NCI-H2171 treated with DMSO at 0.1 percent for 48 hours (cell line): ENCODE data around the gene UTRN.

ENCODE experiments used
- DNase-seq: peaks from one replicate; lab custom pipeline; 2025; lab: John Stamatoyannopoulos, UW

The UTRN gene

DNA sequence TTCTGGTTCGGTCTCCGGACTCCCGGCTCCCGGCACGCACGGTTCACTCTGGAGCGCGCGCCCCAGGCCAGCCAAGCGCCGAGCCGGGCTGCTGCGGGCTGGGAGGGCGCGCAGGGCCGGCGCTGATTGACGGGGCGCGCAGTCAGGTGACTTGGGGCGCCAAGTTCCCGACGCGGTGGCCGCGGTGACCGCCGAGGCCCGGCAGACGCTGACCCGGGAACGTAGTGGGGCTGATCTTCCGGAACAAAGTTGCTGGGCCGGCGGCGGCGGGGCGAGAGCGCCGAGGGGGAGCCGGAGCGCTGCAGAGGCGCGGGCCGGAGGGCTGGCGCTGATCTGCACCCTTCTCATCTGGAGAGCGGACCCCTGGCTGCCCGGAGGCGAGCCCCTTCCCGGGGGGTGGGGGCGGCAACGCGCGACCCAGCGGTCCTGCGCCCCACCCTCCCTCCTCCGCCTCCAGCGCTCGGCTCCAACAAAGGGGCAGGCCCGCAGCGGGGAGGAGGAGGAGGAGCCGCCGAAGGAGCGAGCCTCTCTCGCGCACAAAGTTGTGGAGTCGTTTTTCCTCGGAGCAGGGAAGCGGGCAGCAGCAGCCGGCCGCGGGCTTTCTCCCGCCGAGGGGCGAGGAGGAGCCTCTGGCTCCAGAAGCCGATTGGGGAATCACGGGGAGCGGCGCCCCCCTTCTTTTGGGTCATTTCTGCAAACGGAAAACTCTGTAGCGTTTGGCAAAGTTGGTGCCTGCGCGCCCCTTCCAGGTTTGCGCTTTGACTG is at the start of gene UTRN:
Gene UTRN, plus strand, starts transcription at position 553 of the 765 bp plus-strand sequence. CDS start 6,494 bp downstream, outside the sequence.
- DNase-seq: no peak

DNA sequence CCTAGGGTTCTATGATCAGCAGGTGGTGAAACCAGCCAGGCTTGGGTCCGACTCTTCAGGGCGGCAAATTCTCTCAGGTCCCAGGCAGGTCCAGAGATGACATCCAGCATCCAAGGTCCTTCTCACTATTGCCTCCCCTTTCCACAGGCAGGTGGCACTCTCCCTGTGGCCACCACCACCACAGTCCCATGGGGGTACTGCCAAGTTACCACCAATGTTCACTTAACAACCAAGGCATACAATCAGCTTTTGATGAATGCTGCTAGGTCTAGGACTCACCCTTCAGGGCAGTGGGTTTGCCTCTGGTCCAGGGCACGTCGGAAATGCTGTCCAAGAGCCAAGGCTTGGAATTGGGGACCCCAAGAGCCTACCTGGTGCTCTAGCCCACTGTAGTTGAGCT is 40.4 kb upstream of the UTRN start:
- DNase-seq: no peak

DNA sequence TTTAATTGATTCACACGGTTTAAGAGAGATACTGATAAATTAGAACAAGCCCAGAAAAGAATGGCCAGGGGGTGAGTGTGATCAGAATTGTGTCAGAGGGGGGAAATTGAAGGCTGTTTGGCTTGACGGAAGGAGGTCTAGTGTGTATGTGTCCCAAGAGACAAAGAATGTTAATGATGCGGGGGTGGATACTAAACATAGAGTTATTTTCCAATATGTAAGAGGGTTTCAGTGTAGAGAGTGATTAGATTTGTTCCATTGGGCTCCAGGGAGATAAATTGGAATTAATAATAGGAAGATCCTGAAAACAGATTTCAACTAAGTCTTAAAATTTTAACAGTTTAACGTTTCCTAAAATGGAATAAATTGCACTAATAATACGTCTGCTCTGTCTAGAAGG is 38.1 kb upstream of the UTRN start:
- DNase-seq: no peak

DNA sequence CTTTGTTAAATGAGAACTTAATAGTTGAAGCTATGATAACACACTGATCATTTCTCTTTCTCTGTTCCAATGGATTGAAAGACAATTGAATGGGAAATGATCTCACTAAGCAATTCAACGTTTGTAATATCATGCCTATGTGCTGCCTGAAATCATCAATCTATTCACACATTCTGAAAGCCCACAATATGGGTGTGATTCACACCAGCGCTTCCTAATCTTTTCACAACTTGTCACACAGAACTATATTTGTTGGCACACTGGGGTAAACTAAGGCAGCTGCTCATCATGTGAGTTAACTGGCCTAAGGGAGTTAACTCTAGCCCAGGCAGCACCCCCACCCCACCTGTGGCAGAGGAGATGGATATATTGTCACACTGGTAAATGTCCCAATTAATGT is 37.1 kb upstream of the UTRN start:
- DNase-seq: no peak

DNA sequence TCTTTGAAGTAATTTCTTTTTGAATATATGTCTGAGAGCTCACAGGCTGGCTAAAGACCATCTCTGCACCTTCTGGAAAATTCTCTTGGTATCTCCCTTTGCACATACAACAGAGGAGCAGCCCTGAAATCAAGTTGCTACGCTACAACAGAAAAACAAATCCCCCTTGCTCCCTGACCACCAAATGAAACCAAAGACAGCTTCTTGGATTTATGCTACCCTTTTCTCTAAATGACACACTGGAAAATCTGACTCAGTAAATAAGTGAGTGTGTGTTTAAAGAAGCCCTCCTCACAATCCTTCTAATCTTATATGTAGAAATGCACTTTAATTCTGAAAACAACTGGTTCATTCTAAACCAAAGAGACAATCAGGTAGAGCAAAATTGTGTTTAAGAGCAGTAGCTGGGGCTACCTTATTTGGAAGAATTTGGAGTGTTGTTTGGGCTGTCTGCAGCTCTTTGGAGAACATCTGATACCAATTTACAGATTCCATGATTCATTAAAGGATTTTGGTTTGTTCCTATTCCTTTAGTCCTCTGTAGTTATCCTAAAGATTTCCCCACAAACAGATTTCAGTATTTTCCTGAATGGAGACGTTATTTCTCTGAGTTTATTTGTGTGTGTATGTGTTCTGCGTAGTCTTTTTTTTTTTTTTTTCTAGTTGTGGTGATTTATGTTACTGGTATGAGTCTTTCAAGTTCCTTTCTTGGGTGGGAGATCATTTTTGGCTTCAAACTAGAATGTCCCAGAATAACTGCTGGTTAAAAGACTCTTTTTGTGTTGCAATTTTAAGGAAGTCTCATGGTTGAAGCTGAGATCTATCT is 36.4 kb upstream of the UTRN start:
- no peak for DNase-seq

DNA sequence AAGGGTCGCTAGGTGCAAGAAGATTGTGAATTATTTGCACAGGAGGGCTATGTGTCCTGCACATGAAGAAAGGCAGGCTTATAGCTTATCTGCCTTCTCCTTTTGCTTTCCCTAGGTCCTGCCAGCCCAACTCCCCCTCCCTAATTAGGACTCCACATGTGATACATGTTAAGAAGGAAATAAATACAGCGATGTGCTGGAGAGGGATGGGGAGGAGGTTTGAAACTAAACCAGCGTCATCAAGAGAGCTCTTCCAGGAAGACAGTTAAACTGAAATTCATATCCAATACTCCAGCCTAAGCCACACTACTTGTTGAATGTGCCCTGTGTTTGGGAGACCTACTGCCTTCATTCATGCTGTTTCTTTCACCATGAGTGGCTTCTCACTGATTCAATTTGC is 34.9 kb upstream of the UTRN start:
- DNase-seq: no peak

DNA sequence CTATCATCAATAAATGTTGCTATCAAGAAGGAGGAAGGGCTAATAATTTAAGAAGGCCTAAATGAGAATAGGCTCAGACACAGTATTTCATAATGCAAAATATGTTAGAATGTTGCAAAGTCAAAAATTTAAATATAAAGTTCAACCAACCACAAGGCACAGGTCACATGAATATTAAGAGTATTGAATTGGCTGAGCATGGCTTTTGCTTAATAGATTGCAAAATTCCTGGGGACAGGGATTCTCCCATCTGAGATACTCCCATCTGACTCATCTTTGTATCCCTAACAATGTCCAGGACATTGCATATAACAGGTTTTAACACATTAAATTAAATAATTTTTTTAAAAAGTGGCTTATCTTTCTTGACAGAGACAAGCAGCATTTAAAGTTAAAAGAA is 32.9 kb upstream of the UTRN start:
- no peak for DNase-seq

DNA sequence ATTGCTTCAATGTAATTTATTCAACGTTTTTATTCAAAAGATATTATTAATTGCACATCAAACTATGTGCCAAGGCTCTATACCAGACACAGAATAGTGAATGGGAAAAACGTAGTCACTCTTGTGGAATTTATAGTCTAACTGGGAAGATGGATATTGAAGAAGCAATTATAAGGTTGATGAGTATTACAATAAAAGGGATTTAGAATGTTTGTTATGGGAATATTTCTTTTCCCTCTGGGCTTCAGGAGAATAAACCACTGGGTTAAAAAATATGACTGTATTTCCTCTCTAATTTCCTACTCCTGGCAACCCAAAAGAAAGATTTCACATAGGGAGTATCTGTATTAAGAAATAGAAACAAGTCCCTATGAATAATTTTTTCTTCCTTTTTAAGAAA is 25.1 kb upstream of the UTRN start:
- DNase-seq: no peak

DNA sequence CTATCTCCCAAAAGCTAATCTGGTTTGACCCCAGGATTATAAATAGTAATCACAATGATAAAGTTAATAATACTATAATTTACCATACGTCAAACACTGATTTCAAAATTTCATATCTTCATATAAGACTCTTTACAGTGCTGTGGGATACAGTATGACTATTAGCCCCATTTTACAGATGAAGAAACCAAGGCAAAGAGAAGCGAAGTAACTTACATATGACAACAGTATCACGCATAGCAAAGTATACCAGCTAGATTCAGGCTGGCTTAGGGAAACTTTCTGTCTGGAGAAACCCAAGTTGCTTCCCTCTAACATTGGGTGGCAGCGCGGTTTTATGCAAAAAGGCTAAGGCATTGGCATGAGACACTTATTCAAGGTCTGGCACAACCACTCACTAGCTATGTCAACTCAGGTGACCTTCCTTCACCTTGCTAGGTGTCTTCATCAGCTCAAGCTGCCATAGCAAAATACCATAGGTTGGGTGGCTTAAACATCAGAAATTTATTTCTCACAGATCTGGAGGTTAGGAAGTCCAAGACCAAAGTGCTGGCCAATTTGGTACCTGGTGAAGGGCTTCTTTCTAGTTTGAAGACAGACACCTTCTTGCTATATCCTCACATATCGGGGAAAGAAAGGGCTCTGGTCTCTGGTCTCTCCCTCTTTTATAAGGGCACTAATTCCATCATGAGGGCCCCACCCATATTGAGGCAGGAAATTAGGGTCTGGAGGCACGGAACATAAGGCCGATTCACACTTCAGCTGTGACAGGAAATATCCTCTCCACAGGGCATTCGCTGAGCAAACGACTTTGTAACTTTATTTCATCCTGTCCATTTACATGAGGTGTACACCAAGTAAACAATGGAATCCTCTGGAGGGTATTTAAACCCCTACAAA is 22.4 kb upstream of the UTRN start:
- no peak for DNase-seq

DNA sequence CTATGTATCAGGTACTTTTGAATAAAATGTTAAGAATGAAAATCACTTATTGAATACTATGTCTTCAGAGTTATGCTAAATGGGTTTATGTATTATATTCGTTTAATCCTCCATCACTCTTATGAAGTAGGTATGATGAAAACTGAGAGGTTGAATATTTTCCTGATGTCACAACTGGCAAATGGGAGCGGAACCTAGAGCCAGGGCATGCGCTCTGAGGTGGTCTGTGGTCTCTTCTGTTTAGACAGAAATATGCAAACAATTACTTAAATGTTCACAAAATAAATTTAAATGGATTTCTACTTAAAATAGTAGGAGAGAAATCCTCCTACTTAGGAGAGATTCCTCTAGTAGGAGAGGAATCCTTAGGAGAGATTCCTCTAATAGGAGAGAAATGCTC is 21.3 kb upstream of the UTRN start:
- no peak for DNase-seq

DNA sequence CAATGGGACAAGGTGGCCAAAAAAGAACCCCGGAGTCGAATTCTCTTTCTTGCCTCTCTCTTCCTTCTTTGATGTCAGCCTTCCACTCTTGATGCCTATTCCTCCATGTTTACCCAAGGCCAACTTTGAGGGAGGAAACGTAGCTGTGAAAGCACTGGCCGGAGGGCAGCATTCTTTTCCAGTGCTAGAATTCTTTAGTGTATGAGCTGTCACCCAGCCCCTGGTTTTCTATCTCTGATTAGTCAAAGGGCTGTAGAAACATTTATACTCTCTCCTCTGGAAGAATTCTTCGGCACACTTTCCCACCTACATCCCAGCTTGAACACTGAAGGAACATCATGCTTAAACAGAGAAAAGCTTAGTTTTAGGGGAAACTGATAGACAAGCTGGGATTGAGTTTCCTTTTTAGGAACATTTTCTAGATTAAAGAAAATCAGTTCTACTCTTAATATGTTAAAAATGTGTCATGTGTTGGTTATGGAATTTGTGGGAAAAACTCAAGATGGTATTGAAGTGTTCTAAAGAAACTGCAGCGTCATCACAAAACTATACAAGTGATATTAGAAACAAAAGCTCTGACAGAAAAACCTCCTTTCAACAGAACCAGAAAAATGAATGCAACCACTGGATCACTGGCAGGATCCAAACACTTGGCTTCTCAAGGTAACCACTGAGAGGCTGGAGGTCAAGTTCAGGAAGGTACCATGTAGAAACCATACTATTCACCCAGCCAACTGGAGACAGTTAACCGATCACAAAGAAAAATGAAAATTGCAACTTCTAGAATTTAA is 20.7 kb upstream of the UTRN start:
- no peak for DNase-seq

DNA sequence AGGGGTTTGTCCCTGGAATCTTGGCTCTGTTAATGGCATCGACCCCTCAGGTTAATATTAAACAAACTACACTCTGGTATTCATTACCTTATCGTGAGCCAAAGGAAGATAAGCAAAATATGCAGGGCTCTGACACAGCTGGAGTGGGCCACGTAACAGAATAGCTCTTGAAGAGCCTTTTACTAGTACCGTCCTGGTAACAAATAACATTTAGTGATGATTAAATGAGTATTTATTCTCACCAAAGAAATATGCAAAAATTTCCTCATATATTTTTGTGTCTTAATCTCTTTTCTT is 20.1 kb upstream of the UTRN start:
- DNase-seq: no peak

DNA sequence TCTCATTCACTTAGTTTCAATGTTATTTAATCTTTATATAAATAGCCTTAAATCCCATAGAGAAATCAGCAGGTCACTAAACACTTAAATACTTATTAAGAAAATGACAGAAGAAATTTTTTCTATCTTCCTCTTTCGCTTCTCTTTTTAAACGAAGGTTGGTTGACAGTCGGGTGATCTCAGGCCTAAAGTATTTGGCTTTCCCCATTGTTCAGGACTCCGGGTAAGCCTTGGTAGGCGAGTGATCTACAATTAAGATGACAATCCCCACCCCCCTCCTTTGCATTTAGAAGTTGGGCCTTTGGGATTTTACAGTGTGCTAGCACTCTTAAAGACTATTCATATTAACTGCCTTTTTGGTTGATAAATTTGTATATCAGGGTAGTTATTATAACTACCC is 19.7 kb upstream of the UTRN start:
- no peak for DNase-seq

DNA sequence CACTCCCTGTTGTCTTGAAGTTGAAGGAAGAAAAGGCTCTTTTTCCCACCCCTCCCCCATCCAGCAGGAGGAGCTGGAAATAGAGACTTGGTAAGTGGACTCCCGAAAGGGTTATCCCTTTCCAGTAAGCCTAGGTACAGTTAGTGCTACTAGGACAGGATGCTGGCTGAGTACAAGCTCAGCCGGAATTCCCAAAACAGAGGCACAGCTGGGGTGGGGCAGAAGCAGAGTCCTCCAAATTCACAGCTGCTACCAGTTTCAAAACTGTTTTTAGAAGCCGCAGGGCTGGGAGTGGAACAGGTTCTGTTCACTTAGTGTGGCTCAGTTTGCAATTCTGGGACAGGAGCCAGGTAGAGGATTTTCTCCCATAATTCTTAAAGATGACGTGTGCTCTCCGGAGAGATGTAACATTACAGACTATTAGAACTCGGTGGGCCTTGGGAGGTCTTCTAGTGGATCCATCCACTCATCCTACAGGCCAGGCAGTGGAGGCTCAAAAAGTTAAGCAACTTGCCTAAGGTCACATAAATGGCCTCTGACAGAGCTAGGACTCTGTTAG is 19.0 kb upstream of the UTRN start:
- peak; percentile 45 for DNase-seq

DNA sequence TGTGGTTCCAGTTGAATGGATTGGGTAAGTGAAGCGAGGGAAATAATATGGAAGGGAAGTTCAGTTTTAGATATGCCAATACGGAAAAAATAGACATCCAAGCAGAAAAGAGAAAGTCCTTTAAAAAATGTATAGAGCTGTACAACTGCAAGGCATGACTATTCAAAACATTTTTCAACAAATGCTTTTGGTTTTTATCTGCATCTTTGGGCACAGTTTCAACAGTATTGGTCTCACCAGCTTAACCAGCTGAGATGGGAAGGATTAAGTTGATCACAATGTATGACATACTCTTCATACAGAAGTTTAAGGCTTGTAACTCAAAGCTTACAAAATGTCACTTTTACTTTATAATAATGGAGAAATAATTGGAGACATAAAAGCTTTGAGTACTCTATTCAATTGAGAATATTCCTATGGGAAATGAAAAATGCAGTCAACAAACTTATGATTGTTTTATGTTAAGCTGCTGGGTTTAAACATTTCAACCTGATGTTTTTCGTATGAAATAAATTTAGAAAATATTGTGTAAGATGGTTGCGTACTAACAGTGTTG is 16.3 kb upstream of the UTRN start:
- no peak for DNase-seq

DNA sequence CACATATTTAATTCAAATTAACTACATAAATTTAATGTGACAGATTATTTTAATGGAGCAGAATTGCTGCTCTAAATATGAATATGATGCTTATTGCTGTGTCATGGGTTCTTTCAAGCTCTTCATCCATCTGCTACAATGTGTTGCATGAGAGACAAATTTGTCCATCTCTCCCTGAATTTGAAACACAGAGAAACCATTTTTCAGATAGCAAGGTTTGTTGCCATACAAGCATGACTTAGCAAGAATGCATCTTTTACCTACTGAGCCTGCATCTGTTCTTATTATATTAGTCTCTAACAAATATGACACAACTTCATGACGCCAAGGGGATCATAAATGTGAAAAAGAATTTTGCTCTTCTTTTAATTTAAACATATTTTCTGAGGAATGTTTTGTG is 8.0 kb upstream of the UTRN start:
- DNase-seq: no peak

DNA sequence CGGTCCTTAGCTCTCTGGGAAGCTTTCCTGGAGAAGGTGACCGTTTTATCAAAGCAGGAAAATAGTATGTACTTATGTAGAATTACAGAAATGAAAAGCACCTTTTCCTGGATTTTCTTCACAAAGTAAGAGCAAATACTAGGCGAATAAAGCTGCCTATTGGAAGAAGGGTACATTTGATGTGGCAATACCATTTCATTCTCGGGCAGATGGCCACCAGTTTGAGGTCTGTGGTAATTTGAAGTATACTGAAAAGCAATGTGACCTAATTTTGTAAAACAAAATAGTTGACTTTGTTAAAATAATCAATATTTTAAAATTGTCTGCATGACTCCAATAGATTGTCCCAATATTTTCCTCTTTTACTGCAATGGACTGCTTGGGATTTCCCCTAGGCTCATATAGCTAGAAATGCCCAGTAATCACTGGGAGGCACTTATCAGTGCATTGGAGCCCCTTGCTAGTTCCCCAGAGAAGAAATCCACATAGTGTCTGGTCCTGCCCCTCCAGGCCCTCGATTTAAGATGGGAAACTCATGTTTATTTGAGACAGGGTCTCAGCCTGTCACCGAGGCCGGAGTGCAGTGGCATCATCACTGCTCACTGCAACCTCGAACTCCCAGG is 7.4 kb upstream of the UTRN start:
- DNase-seq: no peak

DNA sequence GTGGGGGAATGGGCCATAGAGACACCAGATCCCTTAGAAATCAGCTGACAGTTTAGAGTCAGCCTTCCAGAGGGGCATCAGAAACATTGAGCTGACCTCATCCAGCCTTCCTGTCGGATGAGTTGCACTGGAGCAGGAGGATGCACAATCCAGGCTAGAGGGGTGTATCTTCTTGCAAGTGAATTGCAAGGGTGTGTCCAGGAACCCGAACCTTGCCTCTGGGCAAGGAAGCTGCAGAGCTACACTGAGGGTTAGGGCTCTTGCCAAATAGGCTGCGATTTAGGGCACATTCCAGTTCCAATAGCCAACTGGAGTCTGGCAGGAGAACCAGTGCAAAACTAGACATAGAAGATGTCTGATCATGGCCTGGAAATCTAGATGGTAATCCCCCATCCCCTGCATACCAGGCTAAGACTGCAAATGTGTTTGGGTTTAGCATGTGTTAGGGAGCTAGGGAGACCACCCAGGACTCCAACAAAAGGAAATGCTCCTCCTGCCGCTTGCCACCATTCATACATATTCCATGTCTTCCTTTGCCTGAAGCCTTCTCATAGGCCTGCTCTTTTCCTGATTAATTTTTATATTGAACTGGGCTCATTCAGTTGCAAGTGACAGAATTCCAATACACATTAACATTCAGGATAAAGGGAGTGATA is 6.3 kb upstream of the UTRN start:
- DNase-seq: no peak

DNA sequence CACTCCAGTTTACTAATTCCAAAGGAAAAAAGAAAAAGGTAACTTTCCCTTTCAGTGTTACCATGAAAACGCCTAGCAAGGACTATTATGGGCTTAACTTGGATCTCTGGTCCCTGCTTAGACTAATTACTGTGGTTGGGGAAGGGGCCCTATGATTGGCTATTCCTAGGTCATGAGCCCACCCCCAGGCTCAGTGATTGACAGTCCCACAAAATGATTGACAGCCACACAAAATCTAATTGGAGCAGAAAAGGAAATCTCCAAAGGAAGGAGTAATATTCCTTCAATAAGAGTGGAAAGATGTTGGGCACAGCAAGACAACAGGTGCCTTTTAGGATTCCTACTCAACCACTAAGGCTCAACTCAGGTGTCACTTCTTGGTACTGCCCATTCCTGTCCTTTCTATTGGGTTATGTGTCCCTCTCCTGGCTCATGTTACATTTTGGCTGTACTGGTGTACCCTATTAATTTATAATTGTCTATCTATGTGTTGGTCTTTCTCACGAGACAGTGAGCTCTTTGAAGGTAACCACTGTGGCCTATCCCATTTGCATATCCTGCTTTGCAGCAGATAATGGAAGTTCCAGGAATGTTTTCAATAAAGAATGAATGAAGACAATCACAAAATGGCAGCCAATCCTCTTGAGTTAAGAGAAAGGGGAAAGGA is 5.5 kb upstream of the UTRN start:
- DNase-seq: no peak
